ELF-1 (cell line): ENCODE data around the gene UBE2B.

Experiments
- DNase-seq: peaks from one replicate; pipeline ENCODE4 v3.0.0-alpha.2; 2016; ENCODE audit warnings: low read depth, low spot score

Gene UBE2B

GRCh38 chr5:134437340-134437846, 66.0 kb downstream of the UBE2B start:
- no peak for DNase-seq

GRCh38 chr5:134437847-134438581, 66.6 kb downstream of the UBE2B start:
- no peak for DNase-seq

- DNase-seq: no peak
Observed at GRCh38 chr5:134438721-134439123, 67.4 kb downstream of the UBE2B start.

- DNase-seq: peak; percentile 65
Observed at GRCh38 chr5:134439210-134439654, 67.9 kb downstream of the UBE2B start.

- no peak for DNase-seq
Observed at GRCh38 chr5:134440201-134440755, 68.9 kb downstream of the UBE2B start.
